RWPE2 (cell line): Measurements from ENCODE around the gene ZG16.

Source experiments
- ATAC-seq: fragments of 200-7000 bp; cut with Tn5 transposase; 3 replicates; pipeline ENCODE4 v1.9.1; 2021; ENCODE audit warnings: low read depth
- DNase-seq: peaks from one replicate; pipeline ENCODE4 v3.0.0-alpha.2; 2020; ENCODE audit warnings: low spot score
- H3K27ac ChIP-seq: fragments of 450-650 bp; 2 replicates; pipeline ENCODE4 v1.5.1; 2017; ENCODE audit warnings: mild to moderate bottlenecking; ENCODE audit not compliant: poor library complexity, severe bottlenecking
- H3K27me3 ChIP-seq: fragments of 250-450 bp; sonication (Bioruptor Pico); 2 replicates; pipeline ENCODE4 v1.5.1; 2021; ENCODE audit warnings: mild to moderate bottlenecking, moderate library complexity; ENCODE audit not compliant: insufficient read depth, poor library complexity, severe bottlenecking
- H3K36me3 ChIP-seq: fragments of 250-450 bp; sonication (Bioruptor Pico); 2 replicates; pipeline ENCODE4 v1.5.1; 2020; ENCODE audit warnings: low read depth, mild to moderate bottlenecking, moderate library complexity
- H3K4me1 ChIP-seq: fragments of 250-450 bp; sonication (Bioruptor Pico); 2 replicates; pipeline ENCODE4 v1.5.1; 2021; ENCODE audit warnings: mild to moderate bottlenecking, moderate library complexity; ENCODE audit not compliant: insufficient read depth, poor library complexity, severe bottlenecking
- H3K4me3 ChIP-seq: fragments of 250-450 bp; sonication (Bioruptor Pico); 2 replicates; pipeline ENCODE4 v1.5.1; 2021; ENCODE audit warnings: mild to moderate bottlenecking, moderate library complexity; ENCODE audit not compliant: severe bottlenecking
- H3K9me3 ChIP-seq: fragments of 250-450 bp; sonication (Bioruptor Pico); 2 replicates; pipeline ENCODE4 v1.5.1; 2021; ENCODE audit warnings: mild to moderate bottlenecking, moderate library complexity; ENCODE audit not compliant: severe bottlenecking
- TF ChIP-seq, protein P1 (sequence below): fragments of 450-650 bp; IDR thresholded peaks from one replicate; pipeline ENCODE4 v1.5.1; 2017; ENCODE audit warnings: mild to moderate bottlenecking, moderate library complexity; ENCODE audit not compliant: poor library complexity, severe bottlenecking

The ZG16 gene

DNA sequence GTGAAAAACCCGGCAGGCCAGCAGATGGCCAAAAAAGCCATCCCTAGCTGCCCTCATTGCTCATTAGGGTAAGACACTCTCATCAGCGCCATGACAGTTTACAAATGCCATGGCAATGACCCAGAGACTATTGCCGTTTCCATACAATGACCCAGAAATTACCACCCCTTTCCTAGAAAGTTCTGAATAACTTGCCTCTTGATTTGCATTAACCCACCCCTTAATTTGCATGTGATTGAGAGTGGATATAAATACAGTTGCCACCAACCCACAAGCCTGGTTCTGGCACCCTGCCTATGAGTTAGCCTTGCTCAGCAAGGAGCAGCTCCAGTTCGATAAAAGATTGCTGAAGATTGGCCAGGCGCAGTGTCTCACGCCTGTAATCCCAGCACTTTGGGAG, 16.2 kb upstream of the ZG16 start:
- H3K27ac ChIP-seq, result no peak overlapping the region
- H3K9me3 ChIP-seq, result no peaks in the 10 kb centered on the region
- no peak overlapping the region for H3K4me3 ChIP-seq
- TF ChIP-seq, protein P1, sequence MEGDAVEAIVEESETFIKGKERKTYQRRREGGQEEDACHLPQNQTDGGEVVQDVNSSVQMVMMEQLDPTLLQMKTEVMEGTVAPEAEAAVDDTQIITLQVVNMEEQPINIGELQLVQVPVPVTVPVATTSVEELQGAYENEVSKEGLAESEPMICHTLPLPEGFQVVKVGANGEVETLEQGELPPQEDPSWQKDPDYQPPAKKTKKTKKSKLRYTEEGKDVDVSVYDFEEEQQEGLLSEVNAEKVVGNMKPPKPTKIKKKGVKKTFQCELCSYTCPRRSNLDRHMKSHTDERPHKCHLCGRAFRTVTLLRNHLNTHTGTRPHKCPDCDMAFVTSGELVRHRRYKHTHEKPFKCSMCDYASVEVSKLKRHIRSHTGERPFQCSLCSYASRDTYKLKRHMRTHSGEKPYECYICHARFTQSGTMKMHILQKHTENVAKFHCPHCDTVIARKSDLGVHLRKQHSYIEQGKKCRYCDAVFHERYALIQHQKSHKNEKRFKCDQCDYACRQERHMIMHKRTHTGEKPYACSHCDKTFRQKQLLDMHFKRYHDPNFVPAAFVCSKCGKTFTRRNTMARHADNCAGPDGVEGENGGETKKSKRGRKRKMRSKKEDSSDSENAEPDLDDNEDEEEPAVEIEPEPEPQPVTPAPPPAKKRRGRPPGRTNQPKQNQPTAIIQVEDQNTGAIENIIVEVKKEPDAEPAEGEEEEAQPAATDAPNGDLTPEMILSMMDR, result no peak
- no peak for ATAC-seq
- no peak for DNase-seq
- no peaks in the 10 kb centered on the region for H3K27me3 ChIP-seq
- peaks cover 2% of the 10 kb centered on the region for H3K4me1 ChIP-seq
- H3K36me3 ChIP-seq, result no peaks in the 10 kb centered on the region

GRCh38 chr16:29763326-29763725, 14.7 kb upstream of the ZG16 start:
- TF ChIP-seq, protein P1, result no peak
- H3K4me1 ChIP-seq, result peaks cover 2% of the 10 kb centered on the region
- no peaks in the 10 kb centered on the region for H3K36me3 ChIP-seq
- DNase-seq (no peak), ATAC-seq (no peak)
- no peak overlapping the region for H3K27ac ChIP-seq
- no peaks in the 10 kb centered on the region for H3K9me3 ChIP-seq
- H3K27me3 ChIP-seq, result no peaks in the 10 kb centered on the region
- no peak overlapping the region for H3K4me3 ChIP-seq

- no peaks in the 10 kb centered on the region for H3K36me3 ChIP-seq
- H3K9me3 ChIP-seq, result no peaks in the 10 kb centered on the region
- H3K4me3 ChIP-seq, result no peak overlapping the region
- no peak overlapping the region for H3K27ac ChIP-seq
- no peak for DNase-seq
- peaks cover 2% of the 10 kb centered on the region for H3K4me1 ChIP-seq
- H3K27me3 ChIP-seq, result no peaks in the 10 kb centered on the region
- TF ChIP-seq, protein P1, result no peak
- peak; percentile 38; the same call in 1 of the 3 replicates for ATAC-seq
Measured at GRCh38 chr16:29765167-29766032, 12.7 kb upstream of the ZG16 start.

- H3K4me1 ChIP-seq, result peaks cover 2% of the 10 kb centered on the region
Measured at GRCh38 chr16:29766571-29766970, 11.5 kb upstream of the ZG16 start.

More at GRCh38 chr16:29766571-29766970, 11.5 kb upstream of the ZG16 start:
- Histone ChIP-seq H3K9me3 (no peaks in the 10 kb centered on the region), H3K27ac (no peak overlapping the region), H3K27me3 (no peaks in the 10 kb centered on the region), H3K36me3 (no peaks in the 10 kb centered on the region), H3K4me3 (no peak overlapping the region)
- DNase-seq (no peak), ATAC-seq (no peak)
- TF ChIP-seq, protein P1, result no peak
